Measurements from ENCODE around the gene ZNF664.

The ZNF664 gene

DNA sequence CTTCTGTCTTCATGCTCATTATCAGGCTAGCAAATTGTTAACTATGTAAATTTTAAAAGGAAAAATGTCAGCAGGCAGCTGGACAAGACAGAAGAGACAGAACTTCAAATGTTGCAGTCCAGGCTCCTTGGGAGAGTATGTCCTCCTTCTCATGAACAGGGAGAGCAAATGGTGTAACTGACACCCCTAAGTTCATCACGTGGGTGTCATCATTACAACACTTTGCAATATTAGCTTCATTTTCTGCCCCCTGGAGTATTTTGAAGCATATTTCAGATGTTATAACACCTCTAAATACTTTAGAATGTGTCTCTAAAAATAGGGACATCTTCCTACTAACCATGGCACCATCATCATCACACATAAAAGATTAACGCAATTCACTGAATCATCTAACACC is 62.1 kb downstream of the ZNF664 start:
- no peak for FAIRE-seq

DNA sequence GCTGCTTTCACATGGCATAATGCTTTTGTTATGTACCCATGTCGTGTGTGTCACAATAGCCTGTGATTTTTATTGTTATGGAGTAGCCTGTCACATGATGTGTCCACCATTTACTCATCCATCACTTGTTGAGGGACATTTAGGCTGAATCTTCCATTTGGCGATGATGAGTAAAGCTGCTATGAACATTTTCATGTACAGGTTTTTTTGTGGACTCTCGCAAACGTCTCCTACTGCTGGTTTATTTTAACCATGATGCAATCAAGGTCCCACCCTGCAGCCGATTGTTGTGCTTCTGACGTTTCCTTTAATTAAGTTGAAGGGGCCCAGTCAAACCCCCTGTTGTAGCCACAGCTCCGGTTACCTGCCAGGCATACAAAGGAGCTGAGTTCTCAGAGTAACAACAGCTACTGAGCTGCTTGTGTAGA is 63.2 kb downstream of the ZNF664 start:
- no peak for FAIRE-seq

DNA sequence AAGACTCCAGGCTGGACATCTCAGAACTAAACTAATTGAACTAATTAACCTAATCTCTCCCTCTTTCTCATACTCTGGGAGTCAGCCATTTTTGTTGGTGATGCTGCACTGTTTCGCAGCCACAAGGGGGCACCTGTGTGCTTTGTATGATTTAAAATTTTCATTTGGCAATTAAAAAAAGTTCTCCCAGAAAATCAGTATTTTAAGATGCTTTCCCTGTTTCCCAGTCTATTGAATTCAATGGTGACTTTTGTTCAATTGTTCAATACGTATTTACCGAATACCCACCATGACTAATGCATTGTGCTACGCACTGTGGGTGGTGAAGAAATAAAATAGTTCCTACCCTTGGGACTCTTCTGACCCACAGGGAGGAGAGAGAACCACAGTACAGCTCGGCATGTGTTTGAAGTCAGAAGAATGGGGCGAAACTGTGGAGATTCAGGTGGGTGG is 63.7 kb downstream of the ZNF664 start:
- FAIRE-seq = peak; percentile 86

DNA sequence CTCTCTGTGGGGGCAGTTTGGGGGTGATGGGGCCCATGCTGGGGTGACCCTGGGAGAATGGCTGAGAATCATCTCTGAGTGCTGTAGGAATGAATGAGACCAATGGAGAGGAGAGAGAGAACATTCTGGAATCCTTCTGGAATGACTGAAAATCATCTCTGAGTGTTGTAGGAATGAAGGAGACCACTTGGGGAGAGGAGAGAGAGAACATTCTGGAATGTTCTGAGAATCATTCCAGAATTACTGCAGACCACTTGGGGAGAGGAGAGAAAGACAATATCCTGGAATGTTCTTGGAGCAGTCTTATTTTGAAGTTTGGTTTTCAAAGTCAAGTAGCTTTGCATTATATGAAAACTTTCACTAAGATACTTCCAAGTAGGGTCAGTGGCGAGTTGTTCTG is 64.3 kb downstream of the ZNF664 start:
- FAIRE-seq = no peak

DNA sequence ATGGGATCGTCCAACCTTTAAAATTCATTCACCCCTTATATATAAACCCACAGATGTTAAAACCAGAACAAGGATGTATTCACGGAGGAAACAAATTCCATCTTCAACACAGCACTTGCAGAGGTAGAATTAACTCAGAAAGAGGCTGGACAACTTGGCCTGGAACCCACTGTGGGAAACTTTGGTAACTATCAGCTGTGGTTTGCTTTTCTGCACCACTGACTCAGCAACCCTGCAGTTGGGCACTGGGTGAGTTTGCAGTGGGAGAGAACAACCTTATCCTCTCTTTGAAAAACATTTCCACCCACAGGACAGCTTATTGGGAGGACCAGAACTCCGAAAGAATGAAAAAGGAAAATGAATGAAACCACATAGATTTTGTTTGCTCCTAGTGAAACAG is 66.3 kb downstream of the ZNF664 start:
- no peak for FAIRE-seq

DNA sequence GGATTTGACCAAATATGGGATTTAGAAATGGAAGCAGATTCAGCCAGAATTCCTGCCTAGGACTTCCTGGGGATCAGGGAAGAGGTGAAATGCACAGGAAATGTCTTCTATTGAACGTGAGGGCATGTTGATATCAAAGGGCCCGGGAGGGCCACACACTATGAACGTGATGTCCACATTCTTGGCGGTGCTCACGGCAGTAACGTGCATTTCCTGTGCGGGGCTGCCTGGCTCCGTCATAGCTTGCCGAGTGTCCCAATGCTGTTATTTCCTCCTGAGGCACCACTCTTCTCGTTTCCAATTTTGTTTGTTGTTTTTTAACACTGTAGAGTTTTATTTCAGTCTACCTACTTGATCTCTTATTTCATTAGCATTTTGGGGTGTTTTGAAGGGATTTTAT is 67.3 kb downstream of the ZNF664 start:
- FAIRE-seq = no peak

DNA sequence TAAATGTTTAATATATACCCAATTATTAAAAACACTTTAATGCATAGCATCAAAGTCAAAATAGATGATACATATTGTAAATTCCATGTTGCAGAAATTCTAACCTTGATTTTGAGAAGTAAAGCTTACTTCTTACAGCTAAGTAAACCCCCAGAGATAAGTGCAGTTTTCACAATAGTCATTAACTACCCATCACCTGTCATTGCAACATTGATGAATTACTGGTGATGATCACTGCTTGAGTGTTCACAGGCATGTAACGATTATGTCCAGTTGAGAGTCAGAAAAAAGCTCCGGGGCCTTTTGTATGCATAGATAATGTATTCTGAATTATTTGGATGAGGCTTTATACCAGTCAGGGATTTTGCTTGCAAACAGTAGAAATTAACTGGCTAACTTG is 67.7 kb downstream of the ZNF664 start:
- no peak for FAIRE-seq

DNA sequence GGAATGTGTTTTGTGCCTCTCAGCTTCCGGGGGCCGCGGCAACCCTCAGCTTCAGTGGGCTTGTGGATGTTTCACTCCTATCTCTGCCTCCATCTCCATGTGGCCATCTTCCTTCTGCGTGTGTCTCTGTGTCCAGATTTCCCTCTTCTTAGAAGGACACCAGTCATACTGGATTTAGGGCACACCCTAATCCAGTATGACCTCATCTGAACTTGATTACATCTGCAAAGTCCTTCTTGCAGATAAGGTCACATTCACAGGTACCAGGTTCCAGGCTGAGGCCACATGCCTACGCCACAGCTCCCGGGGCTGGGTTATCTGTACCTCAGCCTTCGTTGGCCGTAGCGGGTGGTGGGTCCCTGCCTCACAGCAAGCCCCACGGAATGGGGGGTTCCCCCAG is 68.9 kb downstream of the ZNF664 start:
- FAIRE-seq = no peak

DNA sequence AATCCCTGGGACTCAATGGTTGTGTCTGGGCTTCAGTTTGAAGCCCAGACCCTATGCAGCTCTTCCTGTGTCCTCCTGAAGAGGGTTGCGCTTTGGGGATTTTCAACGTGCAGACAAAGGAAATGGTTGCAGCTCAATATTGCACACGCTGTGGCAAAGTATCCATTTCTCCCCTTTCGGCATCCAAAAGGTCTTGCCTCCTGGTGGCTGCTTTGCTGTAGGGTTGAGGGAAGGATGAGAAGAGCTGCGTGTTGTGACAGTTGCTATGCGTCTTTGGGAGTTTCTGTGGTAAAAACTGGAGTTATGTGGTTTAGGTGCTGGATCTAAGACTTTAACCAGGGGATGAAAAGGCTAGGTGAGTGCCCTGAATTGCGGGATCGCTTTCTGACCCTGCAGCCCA is 71.0 kb downstream of the ZNF664 start:
- FAIRE-seq = no peak

DNA sequence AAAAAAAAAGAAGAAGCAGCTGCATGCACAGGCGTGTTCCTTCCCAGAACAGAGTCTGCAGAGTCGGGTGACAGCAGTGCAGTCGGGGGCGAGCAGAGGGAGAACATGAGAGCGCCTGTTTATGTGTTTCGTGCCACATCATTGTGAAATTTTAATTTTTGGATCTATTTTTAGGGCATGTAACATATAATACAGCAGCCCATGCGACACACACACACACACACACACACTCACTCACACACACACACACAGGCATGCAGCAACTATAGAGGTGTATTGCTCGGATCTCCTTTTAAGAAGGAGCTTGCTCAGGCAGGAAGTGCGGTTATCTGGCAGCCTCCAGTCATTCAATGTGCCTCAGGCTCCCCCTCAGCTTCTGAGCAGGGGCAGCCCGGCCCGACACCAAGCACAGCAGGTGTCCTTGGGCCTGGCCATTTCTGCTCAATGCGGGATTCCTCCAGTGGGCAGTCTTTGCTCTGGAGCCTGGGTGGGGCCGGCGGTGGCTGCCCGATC is 71.8 kb downstream of the ZNF664 start:
- no peak for FAIRE-seq

DNA sequence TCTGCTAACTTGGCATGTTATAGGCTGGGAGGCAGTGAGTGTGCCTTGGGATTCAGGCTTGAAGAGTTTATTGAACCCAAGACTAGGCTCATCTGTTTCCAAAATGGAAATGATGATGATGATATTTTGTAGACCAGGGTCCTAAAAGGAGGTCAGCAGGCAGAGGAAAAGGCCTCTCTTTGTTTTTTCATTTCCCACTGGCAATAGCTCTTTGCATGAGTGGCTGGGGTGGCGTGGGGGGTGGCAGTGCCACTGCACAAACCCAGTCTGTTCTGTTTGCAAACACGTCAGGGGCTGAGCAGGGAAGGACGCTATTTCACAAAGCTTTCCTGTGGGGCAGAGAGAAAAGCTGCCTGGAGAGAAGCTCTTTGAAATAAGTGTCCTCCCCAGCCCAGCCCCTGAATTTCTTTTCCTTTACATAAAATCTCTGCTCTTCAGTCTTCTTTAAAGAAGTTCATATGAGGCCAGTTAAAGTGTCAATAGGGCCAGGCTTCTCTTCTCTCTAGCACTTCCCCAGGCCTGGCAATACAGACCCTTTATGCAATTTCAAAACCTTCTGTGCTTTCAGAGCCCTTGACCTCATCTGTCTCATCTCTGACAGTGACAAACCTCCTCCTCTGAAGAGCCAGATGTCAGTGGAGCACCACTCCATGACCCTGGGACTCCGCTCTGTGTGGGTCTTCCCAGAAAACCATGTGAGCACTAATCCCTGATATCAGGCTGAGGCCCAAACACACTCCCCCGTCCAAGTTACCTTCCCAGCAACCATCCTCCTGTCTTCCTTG is 72.8 kb downstream of the ZNF664 start:
- FAIRE-seq = no peak

DNA sequence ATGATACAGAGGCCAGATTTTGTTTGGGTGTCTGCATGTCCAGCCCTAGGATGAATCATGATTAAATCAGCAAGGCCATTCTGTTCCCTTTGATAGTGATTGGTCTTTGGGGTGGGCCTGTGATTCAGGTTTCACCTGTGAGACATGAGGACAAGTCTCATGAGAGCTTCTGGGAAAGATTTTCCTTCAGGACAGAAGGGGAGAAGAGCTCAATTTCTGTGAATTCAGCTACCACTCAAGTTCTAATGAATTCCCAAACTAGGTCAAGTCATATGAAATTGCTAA is 73.4 kb downstream of the ZNF664 start:
- FAIRE-seq = no peak

DNA sequence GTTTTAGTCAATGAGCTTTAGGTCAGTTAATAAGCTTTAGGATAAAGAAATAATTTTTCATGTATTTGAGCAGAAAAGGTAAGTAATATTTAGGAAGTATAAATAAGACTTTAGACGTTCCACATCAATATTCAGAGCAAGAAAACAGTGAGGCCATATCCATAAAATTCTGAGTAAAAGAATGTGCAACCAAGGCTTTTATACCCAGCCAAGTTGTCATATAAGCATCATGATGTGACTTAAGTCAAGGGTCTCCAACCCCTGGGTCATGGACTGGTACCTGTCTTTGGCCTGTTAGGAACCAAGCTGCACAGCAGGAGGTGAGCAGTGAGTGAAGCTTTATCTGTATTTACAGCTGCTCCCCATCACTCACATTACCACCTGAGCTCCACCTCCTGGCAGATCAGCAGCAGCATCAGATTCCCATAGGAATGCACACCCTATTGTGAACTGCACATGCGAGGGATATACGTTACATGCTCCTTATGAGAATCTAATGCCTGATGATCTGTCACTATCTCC is 74.1 kb downstream of the ZNF664 start:
- no peak for FAIRE-seq

DNA sequence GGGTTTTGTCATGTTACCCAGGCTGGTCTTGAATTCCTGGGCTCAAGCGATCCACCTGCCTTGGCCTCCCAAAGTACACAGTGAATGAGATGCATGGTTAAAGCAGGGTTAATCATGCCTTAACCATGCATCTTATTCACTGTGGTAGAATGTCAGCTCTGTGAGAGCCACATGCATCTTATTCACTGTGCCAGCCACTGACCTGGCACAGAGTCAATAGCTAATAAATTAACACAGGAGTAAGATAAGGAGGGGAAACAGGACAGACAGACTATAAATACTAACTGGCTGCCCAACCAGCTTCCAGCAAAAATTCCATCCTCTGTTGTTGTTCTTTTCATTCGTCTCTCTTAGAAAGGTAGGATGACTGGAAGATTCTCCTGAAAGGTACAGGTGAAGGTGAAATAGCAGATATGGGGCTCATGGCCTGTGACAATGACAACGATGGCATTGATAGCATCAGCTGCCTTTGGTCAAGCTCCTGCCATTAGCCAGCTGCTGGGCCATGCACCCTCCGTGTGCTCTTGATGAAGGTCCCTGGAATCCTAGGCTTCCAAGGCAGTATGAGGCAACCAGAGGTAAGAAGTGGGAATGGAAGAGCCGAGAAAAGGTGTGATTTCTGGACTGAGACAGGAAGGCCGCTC is 76.6 kb downstream of the ZNF664 start:
- FAIRE-seq = no peak

DNA sequence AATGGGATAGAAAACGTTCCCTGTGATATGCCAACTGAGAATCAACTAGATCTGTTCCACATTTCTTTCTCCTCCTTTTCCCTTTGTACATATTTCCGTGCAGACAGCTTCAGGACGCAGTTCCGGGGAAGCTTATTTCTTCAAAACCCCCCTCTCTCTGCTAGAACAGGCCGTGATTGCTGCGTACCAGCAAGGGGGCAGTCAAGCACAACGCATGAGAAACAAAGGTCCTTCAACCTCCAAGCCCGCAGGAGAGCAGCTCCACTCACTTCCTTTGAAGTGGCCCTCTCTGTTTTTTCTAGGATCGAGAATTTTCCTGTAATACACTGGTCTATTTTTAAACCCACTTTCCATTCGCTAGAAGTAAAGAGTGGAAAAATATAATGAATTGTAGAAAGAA is 80.8 kb downstream of the ZNF664 start:
- FAIRE-seq = no peak

DNA sequence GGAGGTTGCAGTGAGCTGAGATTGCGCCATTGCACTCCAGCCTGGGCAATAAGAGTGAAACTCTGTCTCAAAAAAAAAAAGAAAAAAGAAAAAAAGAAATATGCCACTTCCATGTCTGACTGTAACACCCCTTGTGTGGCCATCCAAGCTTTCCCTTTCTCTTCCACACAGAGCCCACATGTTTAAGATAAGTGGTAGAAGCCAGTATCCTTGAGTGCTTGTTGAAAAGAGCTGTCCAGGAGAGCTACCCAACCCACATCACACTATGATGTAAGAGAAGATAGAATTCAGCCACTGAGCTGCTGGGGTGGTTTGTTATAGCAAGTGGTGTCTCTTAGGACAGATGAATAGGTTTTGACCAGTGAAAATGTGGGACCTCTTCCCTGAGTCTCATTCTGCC is 82.1 kb downstream of the ZNF664 start:
- no peak for FAIRE-seq

DNA sequence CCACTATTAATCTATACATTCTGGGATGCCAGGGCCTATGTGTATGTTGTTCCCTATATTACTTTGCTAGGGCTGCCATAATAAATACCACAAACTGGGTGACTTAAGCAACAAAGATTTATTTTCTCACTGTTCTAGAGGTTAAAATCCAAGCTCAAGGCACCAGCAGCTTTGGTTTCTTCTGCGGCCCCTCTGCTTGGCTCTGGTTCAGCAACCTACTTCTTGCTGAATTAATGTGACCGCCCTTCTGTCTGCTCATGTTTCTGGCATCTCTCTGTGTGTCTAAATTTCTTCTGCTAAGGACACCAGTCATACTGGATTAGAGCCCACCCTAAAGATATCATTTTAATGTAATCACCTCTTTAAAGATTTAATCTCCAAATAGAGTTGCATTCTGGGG is 84.7 kb downstream of the ZNF664 start:
- FAIRE-seq = no peak

DNA sequence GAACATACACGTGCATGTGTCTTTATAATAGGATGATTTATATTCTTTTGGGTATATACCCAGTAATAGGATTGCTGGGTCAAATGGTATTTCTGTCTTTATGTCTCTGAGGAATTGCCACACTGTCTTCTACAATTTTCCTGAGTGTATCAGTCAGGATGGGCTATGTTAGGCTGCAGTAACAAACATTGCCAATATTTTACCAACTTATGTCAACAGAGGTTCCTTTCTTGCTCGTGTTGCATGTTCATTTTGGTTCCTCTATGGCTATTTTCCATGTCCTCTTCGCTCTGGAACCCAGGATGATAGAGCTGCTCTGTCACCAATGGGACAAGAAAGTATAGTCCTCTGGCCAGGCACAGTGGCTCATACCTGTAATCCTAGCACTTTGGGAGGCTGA is 86.7 kb downstream of the ZNF664 start:
- no peak for FAIRE-seq

Measured in islet of Langerhans (tissue), 1 donor.